H9 (cell line): ENCODE measurements around the gene STYK1. TPM values are rescaled to one million over a fixed set of nuclear protein-coding genes. Genes with fewer than 3 reads are reported as not detected.
"Not testable (repeated sequence)": the region's sequence is repeated elsewhere in the genome, so short reads cannot be mapped to it uniquely, and the experiment has no call there.

ENCODE experiments used
- DNase-seq: peaks from one replicate; pipeline ENCODE4 v3.0.0-alpha.2; 2017
- H2AFZ ChIP-seq: one replicate; pipeline ENCODE4 v1.6.1; 2013; ENCODE audit warnings: mild to moderate bottlenecking, low read length, control low read depth, moderate library complexity
- H2AK5ac ChIP-seq: 2 replicates; pipeline ENCODE4 v1.6.1; 2013; ENCODE audit warnings: low read length, control low read depth, mixed read lengths; ENCODE audit not compliant: insufficient read length
- H2BK120ac ChIP-seq: one replicate; pipeline ENCODE4 v1.6.1; 2013; ENCODE audit warnings: low read depth, mild to moderate bottlenecking, low read length, control low read depth, inconsistent platforms; ENCODE audit not compliant: poor library complexity, severe bottlenecking
- H2BK12ac ChIP-seq: 2 replicates; pipeline ENCODE4 v1.6.1; 2013; ENCODE audit warnings: low read length, control low read depth, mixed read lengths, low read depth; ENCODE audit not compliant: insufficient read length
- H2BK15ac ChIP-seq: 2 replicates; pipeline ENCODE4 v1.6.1; 2013; ENCODE audit warnings: low read depth, low read length, control low read depth
- H2BK20ac ChIP-seq: one replicate; pipeline ENCODE4 v1.6.1; 2013; ENCODE audit warnings: low read depth, mild to moderate bottlenecking, low read length, control low read depth, inconsistent platforms; ENCODE audit not compliant: poor library complexity, severe bottlenecking
- H2BK5ac ChIP-seq: 2 replicates; pipeline ENCODE4 v1.6.1; 2013; ENCODE audit warnings: low read length, control low read depth, mixed read lengths; ENCODE audit not compliant: insufficient read length
- H3K14ac ChIP-seq: 2 replicates; pipeline ENCODE4 v1.6.1; 2013; ENCODE audit warnings: low read length, control low read depth; ENCODE audit not compliant: insufficient read depth
- H3K18ac ChIP-seq: 2 replicates; pipeline ENCODE4 v1.6.1; 2013; ENCODE audit warnings: low read depth, mild to moderate bottlenecking, mixed read lengths, low read length, control low read depth; ENCODE audit not compliant: insufficient read length
- H3K23ac ChIP-seq: 2 replicates; pipeline ENCODE4 v1.6.1; 2013; ENCODE audit warnings: low read length, control low read depth, mixed read lengths, low read depth; ENCODE audit not compliant: insufficient read length
- H3K23me2 ChIP-seq: 2 replicates; pipeline ENCODE4 v1.6.1; 2013; ENCODE audit warnings: low read depth, mild to moderate bottlenecking, mixed read lengths, low read length, control low read depth; ENCODE audit not compliant: insufficient read length, poor library complexity, severe bottlenecking
- H3K27ac ChIP-seq: 2 replicates; pipeline ENCODE4 v1.5.1; 2013; ENCODE audit warnings: low read length, control low read depth, mixed read lengths, low read depth; ENCODE audit not compliant: insufficient read length
- H3K27me3 ChIP-seq: 2 replicates; pipeline ENCODE4 v1.6.1; 2013; ENCODE audit warnings: low read length, control low read depth, inconsistent platforms; ENCODE audit not compliant: insufficient read depth
- H3K4ac ChIP-seq: 2 replicates; pipeline ENCODE4 v1.6.1; 2013; ENCODE audit warnings: low read depth, mild to moderate bottlenecking, control low read depth, inconsistent platforms, low read length, moderate library complexity
- H3K4me1 ChIP-seq: 2 replicates; pipeline ENCODE4 v1.6.1; 2013; ENCODE audit warnings: low read length, control low read depth, inconsistent platforms; ENCODE audit not compliant: insufficient read depth
- H3K4me2 ChIP-seq: 2 replicates; pipeline ENCODE4 v1.6.1; 2013; ENCODE audit warnings: low read length, control low read depth, mixed read lengths; ENCODE audit not compliant: insufficient read length, insufficient read depth
- H3K56ac ChIP-seq: 2 replicates; pipeline ENCODE4 v1.6.1; 2013; ENCODE audit warnings: low read depth, mild to moderate bottlenecking, mixed read lengths, low read length, control low read depth; ENCODE audit not compliant: insufficient read length
- H3K79me1 ChIP-seq: 2 replicates; pipeline ENCODE4 v1.6.1; 2013; ENCODE audit warnings: low read depth, mild to moderate bottlenecking, moderate library complexity, low read length, control low read depth, inconsistent platforms; ENCODE audit not compliant: insufficient read depth, poor library complexity, severe bottlenecking
- H3K79me2 ChIP-seq: 2 replicates; pipeline ENCODE4 v1.6.1; 2013; ENCODE audit warnings: low read length, control low read depth, inconsistent platforms; ENCODE audit not compliant: insufficient read depth
- H3K9ac ChIP-seq: 2 replicates; pipeline ENCODE4 v1.6.1; 2013; ENCODE audit warnings: low read length, control low read depth, mixed read lengths; ENCODE audit not compliant: insufficient read length; ENCODE audit errors: extremely low read depth
- H3K9me3 ChIP-seq: one replicate; pipeline ENCODE4 v1.6.1; 2013; ENCODE audit warnings: low read depth, low read length, inconsistent platforms; ENCODE audit not compliant: control insufficient read depth
- H3T11ph ChIP-seq: one replicate; pipeline ENCODE4 v1.6.1; 2013; ENCODE audit warnings: mild to moderate bottlenecking, low read length, control low read depth, inconsistent platforms
- H4K20me1 ChIP-seq: one replicate; pipeline ENCODE4 v1.6.1; 2013; ENCODE audit not compliant: control insufficient read depth, insufficient read length, insufficient read depth
- H4K5ac ChIP-seq: 2 replicates; pipeline ENCODE4 v1.6.1; 2013; ENCODE audit warnings: low read depth, mild to moderate bottlenecking, mixed read lengths, low read length, control low read depth; ENCODE audit not compliant: insufficient read length
- H4K8ac ChIP-seq: replicated peaks from 2 replicates; pipeline ENCODE4 v1.6.1; 2013; ENCODE audit warnings: low read length, control low read depth, mixed read lengths, low read depth; ENCODE audit not compliant: insufficient read length
- H4K91ac ChIP-seq: 2 replicates; pipeline ENCODE4 v1.6.1; 2013; ENCODE audit warnings: low read depth, mild to moderate bottlenecking, moderate library complexity, mixed read lengths, low read length, control low read depth; ENCODE audit not compliant: insufficient read length
- H3K27ac Mint-ChIP-seq, 3 experiments: 2 replicates in 2 of 3; 3 replicates in 1 of 3; pipeline ENCODE4 v1.8.0; 2020 to 2021; ENCODE audit warnings: mixed read lengths in 3 of 3, mild to moderate bottlenecking in 1 of 3, moderate library complexity in 1 of 3
- H3K27me3 Mint-ChIP-seq: 2 replicates; pipeline ENCODE4 v1.8.0; 2021; ENCODE audit warnings: low read depth, mild to moderate bottlenecking, moderate library complexity, mixed read lengths
- H3K36me3 Mint-ChIP-seq, 3 experiments: 2 replicates in 2 of 3; 3 replicates in 1 of 3; pipeline ENCODE4 v1.8.0; 2020 to 2021; ENCODE audit warnings: low read depth in 3 of 3, mixed read lengths in 3 of 3; ENCODE audit not compliant: insufficient read depth in 1 of 3
- H3K4me1 Mint-ChIP-seq, 2 experiments: 2 replicates each; pipeline ENCODE4 v1.8.0; 2020; ENCODE audit warnings: mixed read lengths in 2 of 2
- H3K4me3 Mint-ChIP-seq, 2 experiments: 2 replicates in 1 of 2; 3 replicates in 1 of 2; pipeline ENCODE4 v1.8.0; 2020 to 2021; ENCODE audit warnings: mild to moderate bottlenecking in 2 of 2, mixed read lengths in 2 of 2, moderate library complexity in 1 of 2
- H3K9me3 Mint-ChIP-seq, 2 experiments: 2 replicates in 1 of 2; 3 replicates in 1 of 2; pipeline ENCODE4 v1.8.0; 2020; ENCODE audit warnings: mild to moderate bottlenecking in 2 of 2, mixed read lengths in 2 of 2, moderate library complexity in 1 of 2
- WGBS: extraction: QIAGEN DNeasy Blood & Tissue Kit; methylation state at CpG from one replicate; pipeline ENCODE4 v1.1.7; 2013; ENCODE audit warnings: missing lambda C conversion rate, low lambda C conversion rate, mixed read lengths; ENCODE audit not compliant: insufficient read length; ENCODE audit errors: extremely low coverage; 5-methylcytosine and 5-hydroxymethylcytosine counted together
- total RNA-seq: library from RNA; stranded (reverse); gene quantifications from 2 replicates; pipeline ENCODE4 v1.2.1, GENCODE V29; 2021
- TF ChIP-seq, protein P1 (sequence below): fragments of 200-600 bp; sonication (generic); conservative IDR thresholded peaks from 3 replicates; pipeline ENCODE4 v1.8.0; 2021; ENCODE audit warnings: antibody characterized with exemption, mild to moderate bottlenecking

STYK1 gene
- total RNA-seq, 1 experiment from 2014 or later: 0.37 TPM

DNA sequence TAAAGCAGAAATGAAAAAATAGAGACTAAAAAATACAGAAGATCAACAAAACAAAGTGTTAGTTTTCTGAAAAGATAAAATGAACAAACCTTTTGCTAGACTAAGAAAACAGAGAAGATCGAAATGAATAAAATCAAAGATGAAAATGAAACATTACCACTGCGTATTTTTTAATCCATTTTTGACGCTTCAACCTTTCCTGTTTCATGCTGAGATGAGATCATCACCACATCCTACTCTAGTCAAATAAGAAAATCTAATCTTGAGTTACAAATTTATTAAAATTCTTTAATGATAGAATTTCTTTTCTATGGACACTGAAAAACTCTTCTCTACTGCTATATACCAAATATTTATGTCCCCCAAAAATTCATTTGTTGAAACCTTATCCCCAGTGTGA lies 91.1 kb downstream of the STYK1 start:
- no peaks in the 10 kb centered on the region for H3K4me1 ChIP-seq
- H4K8ac ChIP-seq: no peak overlapping the region
- no peak overlapping the region for H3K9ac ChIP-seq
- TF ChIP-seq, protein P1, sequence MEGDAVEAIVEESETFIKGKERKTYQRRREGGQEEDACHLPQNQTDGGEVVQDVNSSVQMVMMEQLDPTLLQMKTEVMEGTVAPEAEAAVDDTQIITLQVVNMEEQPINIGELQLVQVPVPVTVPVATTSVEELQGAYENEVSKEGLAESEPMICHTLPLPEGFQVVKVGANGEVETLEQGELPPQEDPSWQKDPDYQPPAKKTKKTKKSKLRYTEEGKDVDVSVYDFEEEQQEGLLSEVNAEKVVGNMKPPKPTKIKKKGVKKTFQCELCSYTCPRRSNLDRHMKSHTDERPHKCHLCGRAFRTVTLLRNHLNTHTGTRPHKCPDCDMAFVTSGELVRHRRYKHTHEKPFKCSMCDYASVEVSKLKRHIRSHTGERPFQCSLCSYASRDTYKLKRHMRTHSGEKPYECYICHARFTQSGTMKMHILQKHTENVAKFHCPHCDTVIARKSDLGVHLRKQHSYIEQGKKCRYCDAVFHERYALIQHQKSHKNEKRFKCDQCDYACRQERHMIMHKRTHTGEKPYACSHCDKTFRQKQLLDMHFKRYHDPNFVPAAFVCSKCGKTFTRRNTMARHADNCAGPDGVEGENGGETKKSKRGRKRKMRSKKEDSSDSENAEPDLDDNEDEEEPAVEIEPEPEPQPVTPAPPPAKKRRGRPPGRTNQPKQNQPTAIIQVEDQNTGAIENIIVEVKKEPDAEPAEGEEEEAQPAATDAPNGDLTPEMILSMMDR: no peak
- H3K23me2 ChIP-seq: no peaks in the 10 kb centered on the region
- H2BK120ac ChIP-seq: no peak overlapping the region
- no peak overlapping the region for H3K4ac ChIP-seq
- H3K14ac ChIP-seq: no peak overlapping the region
- no peaks in the 10 kb centered on the region for H3K27me3 ChIP-seq
- no peak overlapping the region for H2AFZ ChIP-seq
- Mint-ChIP-seq H3K27me3 (no peaks in the 10 kb centered on the region), H3K36me3 (peaks cover 30 to 44% (median 35%) of the 10 kb centered on the region in 3 experiments), H3K27ac (no peak overlapping the region), H3K4me1 (no peaks in the 10 kb centered on the region), H3K4me3 (no peak overlapping the region), H3K9me3 (peaks cover 17 to 25% of the 10 kb centered on the region in 2 experiments; a peak in 4 of 5 replicates)
- no peak overlapping the region for H2BK15ac ChIP-seq
- H2BK20ac ChIP-seq: no peak overlapping the region
- no CpG with 5 or more reads among the region's 3 CpGs for WGBS
- no peak overlapping the region for H2BK5ac ChIP-seq
- H3K56ac ChIP-seq: no peak overlapping the region
- no peak overlapping the region for H2AK5ac ChIP-seq
- H4K20me1 ChIP-seq: no peaks in the 10 kb centered on the region
- no peak overlapping the region for H3T11ph ChIP-seq
- no peak for DNase-seq
- no peak overlapping the region for H3K4me2 ChIP-seq
- no peaks in the 10 kb centered on the region for H3K9me3 ChIP-seq
- H3K23ac ChIP-seq: no peak overlapping the region
- H3K79me2 ChIP-seq: no peaks in the 10 kb centered on the region
- no peak overlapping the region for H3K27ac ChIP-seq
- H3K79me1 ChIP-seq: no peaks in the 10 kb centered on the region
- no peak overlapping the region for H2BK12ac ChIP-seq
- no peak overlapping the region for H3K18ac ChIP-seq
- H4K5ac ChIP-seq: no peak overlapping the region
- H4K91ac ChIP-seq: no peak overlapping the region

- not testable (repeated sequence) for H4K91ac ChIP-seq
- no CpG with 5 or more reads among the region's 3 CpGs for WGBS
Observed at GRCh38 chr12:10582133-10582532, 91.7 kb downstream of the STYK1 start.

More at GRCh38 chr12:10582133-10582532, 91.7 kb downstream of the STYK1 start:
- H3K4me2 ChIP-seq, H3K27ac Mint-ChIP-seq, H3K9me3 ChIP-seq, H2BK20ac ChIP-seq, H3K27me3 ChIP-seq, H4K5ac ChIP-seq, H3K56ac ChIP-seq, H3K4ac ChIP-seq, H2AFZ ChIP-seq, H2AK5ac ChIP-seq, H3K4me3 Mint-ChIP-seq, H4K8ac ChIP-seq, H4K20me1 ChIP-seq, H3K9ac ChIP-seq, H3K23me2 ChIP-seq, H3K4me1 Mint-ChIP-seq, H2BK120ac ChIP-seq, H2BK5ac ChIP-seq, H3K4me1 ChIP-seq, H3K18ac ChIP-seq, H2BK15ac ChIP-seq, H3K27me3 Mint-ChIP-seq, H3K79me2 ChIP-seq, H3T11ph ChIP-seq, H3K23ac ChIP-seq, H3K27ac ChIP-seq, DNase-seq, H3K14ac ChIP-seq, H2BK12ac ChIP-seq, H3K79me1 ChIP-seq: not testable (repeated sequence)
- peaks cover 30 to 39% (median 35%) of the 10 kb centered on the region in 3 experiments for H3K36me3 Mint-ChIP-seq
- peaks cover 17 to 25% of the 10 kb centered on the region in 2 experiments; a peak in 4 of 5 replicates for H3K9me3 Mint-ChIP-seq
